Lower lobe of right lung (tissue), 2 donors: Measurements from ENCODE around the gene CAPN15. TPM values are rescaled to one million over a fixed set of nuclear protein-coding genes. Genes with fewer than 3 reads are reported as not detected.

Experiments used
- ATAC-seq, 2 donors: fragments of 200-7000 bp; cut with Tn5 transposase; one replicate each; pipeline ENCODE4 v1.9.1; 2020 to 2022; ENCODE audit warnings: mild to moderate bottlenecking in 2 of 2, moderate library complexity in 2 of 2
- DNase-seq: peaks from one replicate; pipeline ENCODE4 v3.0.0-alpha.2; 2020
- H3K27ac ChIP-seq: fragments of 200-600 bp; one replicate; pipeline ENCODE4 v1.8.0; 2022
- H3K27me3 ChIP-seq: fragments of 200-600 bp; one replicate; pipeline ENCODE4 v1.8.0; 2022; ENCODE audit warnings: low read depth
- H3K36me3 ChIP-seq: fragments of 200-600 bp; one replicate; pipeline ENCODE4 v1.8.0; 2022; ENCODE audit warnings: mild to moderate bottlenecking
- H3K4me1 ChIP-seq: fragments of 200-600 bp; one replicate; pipeline ENCODE4 v1.8.0; 2022
- H3K4me3 ChIP-seq: fragments of 200-600 bp; one replicate; pipeline ENCODE4 v1.8.0; 2022; ENCODE audit warnings: mild to moderate bottlenecking
- H3K9me3 ChIP-seq: fragments of 200-600 bp; one replicate; pipeline ENCODE4 v1.8.0; 2022
- intact Hi-C: fragments of 100-400 bp; cut with DNase I; formaldehyde crosslinking; loops from one replicate; pipeline ENCODE4 v1.11.0; 2022
- total RNA-seq: library from RNA; stranded (reverse); fragmentation: NEBNext Ultra II Directional; extraction: Animal tissue kit (Norgen Biotek cat#: 25700); gene quantifications from one replicate; pipeline ENCODE4 v1.2.1, GENCODE V29; 2021
- TF ChIP-seq, protein P1 (sequence below): fragments of 200-600 bp; IDR thresholded peaks from one replicate; pipeline ENCODE4 v1.8.0; 2022; ENCODE audit warnings: antibody characterized with exemption, mild to moderate bottlenecking
- donor health status: DM: no; HTN: yes; CAD: no; lungs with severe emphysema.

The CAPN15 gene
- total RNA-seq, 1 donor from 2014 or later, result 44.3 TPM

DNA sequence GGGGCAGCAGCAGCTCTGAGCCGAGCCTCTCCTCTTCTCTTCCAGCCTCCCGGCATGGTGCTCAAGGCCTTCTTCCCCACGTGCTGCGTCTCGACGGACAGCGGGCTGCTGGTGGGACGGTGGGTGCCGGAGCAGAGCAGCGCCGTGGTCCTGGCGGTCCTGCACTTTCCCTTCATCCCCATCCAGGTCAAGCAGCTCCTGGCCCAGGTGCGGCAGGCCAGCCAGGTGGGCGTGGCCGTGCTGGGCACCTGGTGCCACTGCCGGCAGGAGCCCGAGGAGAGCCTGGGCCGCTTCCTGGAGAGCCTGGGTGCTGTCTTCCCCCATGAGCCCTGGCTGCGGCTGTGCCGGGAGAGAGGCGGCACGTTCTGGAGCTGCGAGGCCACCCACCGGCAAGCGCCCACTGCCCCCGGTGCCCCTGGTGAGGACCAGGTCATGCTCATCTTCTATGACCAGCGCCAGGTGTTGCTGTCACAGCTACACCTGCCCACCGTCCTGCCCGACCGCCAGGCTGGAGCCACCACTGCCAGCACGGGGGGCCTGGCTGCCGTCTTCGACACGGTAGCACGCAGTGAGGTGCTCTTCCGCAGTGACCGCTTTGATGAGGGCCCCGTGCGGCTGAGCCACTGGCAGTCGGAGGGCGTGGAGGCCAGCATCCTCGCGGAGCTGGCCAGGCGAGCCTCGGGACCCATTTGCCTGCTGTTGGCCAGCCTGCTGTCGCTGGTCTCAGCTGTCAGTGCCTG, 46.7 kb downstream of the CAPN15 start:
- intact Hi-C loops, result no loop called here
- no peak for DNase-seq

DNA sequence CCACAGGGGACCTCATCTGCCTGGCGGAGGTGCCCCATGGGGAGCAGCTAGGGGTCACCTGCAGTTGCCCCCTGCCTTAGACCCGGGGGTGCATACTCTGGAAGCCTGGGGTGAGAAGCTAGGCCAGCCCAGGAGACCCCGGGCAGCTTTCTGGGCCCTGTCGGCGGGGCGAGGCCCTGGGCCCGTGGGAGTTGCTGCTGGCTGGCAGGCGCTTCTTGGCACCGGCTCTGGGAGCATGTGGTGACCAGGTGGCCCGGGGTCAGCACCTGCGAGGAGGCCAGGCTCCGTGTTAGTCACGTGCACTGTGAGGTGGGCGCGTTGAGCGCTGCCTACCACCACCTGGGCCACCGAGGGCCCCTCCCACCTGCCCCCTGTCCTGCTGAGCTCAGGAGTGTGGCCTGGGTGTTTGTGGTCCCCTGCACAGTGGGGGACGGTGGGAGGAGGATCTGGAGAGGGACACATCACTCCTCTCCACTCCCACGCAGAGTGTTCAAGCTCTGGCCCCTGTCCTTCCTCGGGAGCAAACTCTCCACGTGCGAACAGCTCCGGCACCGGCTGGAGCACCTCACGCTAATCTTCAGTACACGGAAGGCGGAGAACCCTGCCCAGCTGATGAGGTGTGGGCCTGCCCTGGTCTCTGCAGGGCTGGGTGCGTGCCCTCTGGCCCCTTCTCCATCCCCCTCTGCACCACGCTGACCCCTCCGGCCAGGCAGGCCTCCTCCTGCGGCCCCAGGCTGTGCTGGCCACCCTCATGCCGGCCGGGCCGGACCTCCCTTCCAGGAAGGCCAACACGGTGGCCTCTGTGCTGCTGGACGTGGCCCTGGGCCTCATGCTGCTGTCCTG, 48.1 kb downstream of the CAPN15 start:
- H3K4me1 ChIP-seq, result peaks cover 2% of the 10 kb centered on the region
- TF ChIP-seq, protein P1, sequence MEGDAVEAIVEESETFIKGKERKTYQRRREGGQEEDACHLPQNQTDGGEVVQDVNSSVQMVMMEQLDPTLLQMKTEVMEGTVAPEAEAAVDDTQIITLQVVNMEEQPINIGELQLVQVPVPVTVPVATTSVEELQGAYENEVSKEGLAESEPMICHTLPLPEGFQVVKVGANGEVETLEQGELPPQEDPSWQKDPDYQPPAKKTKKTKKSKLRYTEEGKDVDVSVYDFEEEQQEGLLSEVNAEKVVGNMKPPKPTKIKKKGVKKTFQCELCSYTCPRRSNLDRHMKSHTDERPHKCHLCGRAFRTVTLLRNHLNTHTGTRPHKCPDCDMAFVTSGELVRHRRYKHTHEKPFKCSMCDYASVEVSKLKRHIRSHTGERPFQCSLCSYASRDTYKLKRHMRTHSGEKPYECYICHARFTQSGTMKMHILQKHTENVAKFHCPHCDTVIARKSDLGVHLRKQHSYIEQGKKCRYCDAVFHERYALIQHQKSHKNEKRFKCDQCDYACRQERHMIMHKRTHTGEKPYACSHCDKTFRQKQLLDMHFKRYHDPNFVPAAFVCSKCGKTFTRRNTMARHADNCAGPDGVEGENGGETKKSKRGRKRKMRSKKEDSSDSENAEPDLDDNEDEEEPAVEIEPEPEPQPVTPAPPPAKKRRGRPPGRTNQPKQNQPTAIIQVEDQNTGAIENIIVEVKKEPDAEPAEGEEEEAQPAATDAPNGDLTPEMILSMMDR, result no peak
- no peak overlapping the region for H3K4me3 ChIP-seq
- H3K27ac ChIP-seq, result no peak overlapping the region
- DNase-seq (no peak), ATAC-seq (no peak)
- no peaks in the 10 kb centered on the region for H3K9me3 ChIP-seq
- peaks cover 28% of the 10 kb centered on the region for H3K36me3 ChIP-seq
- intact Hi-C loops, result no loop called here
- no peaks in the 10 kb centered on the region for H3K27me3 ChIP-seq

More for the DNA sequence above, 46.7 kb downstream of the CAPN15 start:
- H3K36me3 ChIP-seq, result peaks cover 28% of the 10 kb centered on the region
- H3K4me1 ChIP-seq, result peaks cover 8% of the 10 kb centered on the region
- no peaks in the 10 kb centered on the region for H3K27me3 ChIP-seq
- TF ChIP-seq, protein P1, result no peak
- no peaks in the 10 kb centered on the region for H3K9me3 ChIP-seq
- H3K27ac ChIP-seq, result no peak overlapping the region
- no peak for ATAC-seq
- H3K4me3 ChIP-seq, result no peak overlapping the region

DNA sequence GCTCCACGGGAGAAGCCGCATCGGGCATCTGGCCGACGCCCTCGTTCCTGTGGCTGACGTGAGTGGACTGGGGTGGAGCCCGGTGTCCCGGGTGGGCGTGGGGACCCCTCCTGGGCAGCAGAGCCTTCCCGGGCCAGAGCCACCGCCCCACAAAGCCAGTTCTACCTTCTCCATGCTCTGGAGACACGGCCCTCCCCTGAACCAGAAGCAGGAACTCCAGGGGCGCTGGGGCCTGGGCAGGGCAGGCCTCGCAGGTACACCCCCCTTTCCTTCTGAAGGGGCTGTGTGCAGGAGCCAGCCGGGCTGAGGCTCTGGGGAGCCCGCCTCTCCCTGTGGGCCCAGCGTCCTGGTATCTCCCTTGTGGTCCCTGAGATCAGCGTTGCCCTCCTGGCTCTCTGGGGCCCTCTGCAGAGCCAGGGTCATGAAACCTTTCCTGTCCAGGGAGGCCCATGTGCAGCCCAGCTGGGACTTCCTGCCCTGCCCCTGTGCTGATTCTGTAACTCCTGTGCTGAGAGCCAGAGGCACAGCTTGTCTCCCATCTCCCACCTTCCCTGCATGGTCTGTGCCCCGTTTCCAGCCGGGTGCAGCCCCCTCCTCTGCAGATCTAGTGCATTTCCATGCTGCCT, 48.8 kb downstream of the CAPN15 start:
- DNase-seq (no peak), ATAC-seq (no peak)
- H3K27ac ChIP-seq, result no peak overlapping the region
- no peaks in the 10 kb centered on the region for H3K9me3 ChIP-seq
- no peaks in the 10 kb centered on the region for H3K27me3 ChIP-seq
- peaks cover 35% of the 10 kb centered on the region for H3K36me3 ChIP-seq
- H3K4me1 ChIP-seq, result no peaks in the 10 kb centered on the region
- no peak overlapping the region for H3K4me3 ChIP-seq
- TF ChIP-seq, protein P1, result no peak
- intact Hi-C loops, result no loop called here

DNA sequence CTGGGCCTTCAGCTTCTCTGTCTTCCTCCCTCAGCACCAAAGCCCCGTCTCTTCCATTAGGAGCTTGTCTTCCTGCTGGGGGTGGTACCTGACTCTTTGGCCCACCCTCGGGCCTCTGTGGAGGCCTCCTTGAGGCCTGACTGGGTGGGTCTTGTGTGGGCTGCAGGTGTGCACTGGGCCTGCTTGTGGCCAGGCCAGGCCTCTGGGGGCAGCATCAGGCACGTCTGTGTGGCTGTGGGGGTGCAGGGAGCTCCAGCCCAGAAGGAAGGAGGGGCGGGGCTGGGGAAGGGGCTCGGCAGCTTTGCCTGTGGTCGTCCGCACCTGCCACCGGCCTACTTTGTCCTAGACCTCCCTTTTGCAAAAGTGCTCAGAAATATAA, 49.3 kb downstream of the CAPN15 start:
- intact Hi-C loops, result no loop called here
- DNase-seq (no peak), ATAC-seq (no peak)
- Histone ChIP-seq H3K36me3 (peaks cover 35% of the 10 kb centered on the region), H3K9me3 (no peaks in the 10 kb centered on the region), H3K27me3 (no peaks in the 10 kb centered on the region), H3K4me1 (no peaks in the 10 kb centered on the region), H3K4me3 (no peak overlapping the region), H3K27ac (no peak overlapping the region)
- TF ChIP-seq, protein P1, result no peak

DNA sequence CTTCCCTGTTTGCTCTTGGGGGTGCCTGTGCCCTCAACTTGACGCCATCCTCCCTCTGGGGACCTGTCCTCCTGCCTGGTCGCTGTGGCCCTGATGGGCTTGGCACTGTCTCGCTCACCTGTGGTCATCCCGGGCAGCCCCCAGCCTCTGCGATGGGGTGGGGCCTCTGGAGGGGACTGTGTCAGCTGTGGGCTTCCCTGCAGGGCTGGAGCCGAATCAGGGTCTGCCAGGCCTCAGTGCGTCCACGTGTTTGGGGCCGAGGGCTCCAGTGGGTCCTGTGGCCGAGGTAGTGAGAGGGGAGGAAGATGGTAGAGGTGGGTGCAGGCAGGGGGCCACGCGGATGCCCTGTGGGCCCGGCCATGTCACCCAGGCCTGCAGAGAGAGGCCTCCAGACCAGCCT, 50.3 kb downstream of the CAPN15 start:
- DNase-seq, result no peak
- Histone ChIP-seq H3K4me1 (no peaks in the 10 kb centered on the region), H3K4me3 (no peak overlapping the region), H3K27me3 (no peaks in the 10 kb centered on the region), H3K9me3 (no peaks in the 10 kb centered on the region), H3K27ac (no peak overlapping the region), H3K36me3 (peaks cover 29% of the 10 kb centered on the region)
- no peak for ATAC-seq
- intact Hi-C loops, result no loop called here
- TF ChIP-seq, protein P1, result no peak
